ENCODE data around the gene LARP4.
"Not testable (repeated sequence)": the region's sequence is repeated elsewhere in the genome, so short reads cannot be mapped to it uniquely, and the experiment has no call there.

LARP4 gene

GRCh38 chr12:50402264-50403000, 1.7 kb downstream of the LARP4 start:
- DNase-seq = no peak

GRCh38 chr12:50403001-50403440, 2.3 kb downstream of the LARP4 start:
- DNase-seq = no peak

DNA sequence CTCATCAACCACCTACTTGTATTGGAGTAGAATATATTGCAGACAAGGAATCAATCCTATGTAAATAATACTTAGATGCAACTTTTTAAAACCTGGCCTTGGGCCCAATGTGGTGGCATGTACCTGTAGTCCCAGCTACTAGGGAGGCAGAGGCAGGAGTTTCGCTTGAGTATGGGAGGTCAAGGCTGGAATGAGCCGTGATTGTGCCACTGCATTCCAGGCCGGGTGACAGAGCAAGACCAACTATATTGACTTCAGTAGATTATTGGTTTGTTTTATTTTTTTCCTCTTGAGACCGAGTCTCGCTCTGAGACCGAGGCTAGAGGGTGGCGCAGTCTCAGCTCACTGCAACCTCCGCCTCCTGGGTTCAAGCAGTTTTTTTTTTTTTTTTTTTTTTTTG, 3.6 kb downstream of the LARP4 start:
- DNase-seq = no peak

DNA sequence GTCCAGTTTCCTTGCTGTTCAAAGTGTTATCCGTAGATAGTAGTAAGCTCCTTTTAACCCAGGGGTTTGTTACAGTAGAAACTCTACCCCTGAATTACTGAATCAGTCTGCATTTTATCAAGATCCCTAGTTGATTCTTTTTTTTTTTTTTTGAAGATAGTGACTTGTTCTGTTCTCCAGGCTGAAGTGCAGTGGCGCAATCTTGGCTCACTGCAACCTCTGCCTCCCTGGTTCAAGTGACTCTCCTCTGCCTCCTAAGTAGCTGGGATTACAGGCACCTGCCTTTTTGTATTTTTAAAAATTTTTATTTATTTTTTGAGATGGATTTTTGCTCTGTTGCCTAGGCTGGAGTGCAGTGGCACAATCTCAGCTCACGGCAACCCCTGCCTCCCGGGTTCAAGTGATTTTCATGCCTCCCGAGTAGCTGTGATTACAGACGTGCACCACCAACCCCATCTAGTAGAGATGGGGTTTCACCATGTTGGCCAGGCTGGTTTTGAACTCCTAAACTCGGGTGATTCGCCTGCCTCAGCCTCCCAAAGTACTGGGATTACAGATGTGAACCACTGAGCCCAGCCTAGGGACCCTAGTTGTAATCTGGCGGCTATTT, 10.5 kb downstream of the LARP4 start:
- no peak for DNase-seq

DNA sequence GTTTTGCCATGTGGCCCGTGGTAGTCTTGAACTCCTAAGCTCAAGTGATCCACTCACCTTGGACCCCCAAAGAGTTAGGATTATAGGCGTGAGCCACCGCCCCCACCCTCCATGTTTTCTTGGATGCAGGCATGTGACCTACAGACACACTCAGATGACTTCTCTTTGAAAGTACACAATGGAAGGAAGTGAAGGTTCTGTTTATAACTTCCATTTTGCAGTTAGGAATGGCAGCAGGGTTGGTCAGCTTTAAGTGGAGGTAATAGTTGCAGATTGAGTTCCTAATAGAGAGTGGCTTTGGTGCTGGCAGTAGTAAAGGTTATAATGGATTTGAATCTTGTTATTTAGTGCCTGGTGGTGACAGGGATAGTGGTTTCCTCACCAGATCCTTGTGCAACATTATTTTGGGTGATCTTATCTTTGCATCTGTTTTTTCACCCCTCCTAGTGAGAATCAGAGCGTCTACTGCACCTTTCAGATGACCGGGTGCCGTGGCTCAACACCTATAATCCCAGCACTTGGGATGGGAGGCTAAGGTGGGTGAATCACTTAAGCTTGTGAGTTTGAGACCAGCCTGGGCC, 15.3 kb downstream of the LARP4 start:
- DNase-seq = no peak

DNA sequence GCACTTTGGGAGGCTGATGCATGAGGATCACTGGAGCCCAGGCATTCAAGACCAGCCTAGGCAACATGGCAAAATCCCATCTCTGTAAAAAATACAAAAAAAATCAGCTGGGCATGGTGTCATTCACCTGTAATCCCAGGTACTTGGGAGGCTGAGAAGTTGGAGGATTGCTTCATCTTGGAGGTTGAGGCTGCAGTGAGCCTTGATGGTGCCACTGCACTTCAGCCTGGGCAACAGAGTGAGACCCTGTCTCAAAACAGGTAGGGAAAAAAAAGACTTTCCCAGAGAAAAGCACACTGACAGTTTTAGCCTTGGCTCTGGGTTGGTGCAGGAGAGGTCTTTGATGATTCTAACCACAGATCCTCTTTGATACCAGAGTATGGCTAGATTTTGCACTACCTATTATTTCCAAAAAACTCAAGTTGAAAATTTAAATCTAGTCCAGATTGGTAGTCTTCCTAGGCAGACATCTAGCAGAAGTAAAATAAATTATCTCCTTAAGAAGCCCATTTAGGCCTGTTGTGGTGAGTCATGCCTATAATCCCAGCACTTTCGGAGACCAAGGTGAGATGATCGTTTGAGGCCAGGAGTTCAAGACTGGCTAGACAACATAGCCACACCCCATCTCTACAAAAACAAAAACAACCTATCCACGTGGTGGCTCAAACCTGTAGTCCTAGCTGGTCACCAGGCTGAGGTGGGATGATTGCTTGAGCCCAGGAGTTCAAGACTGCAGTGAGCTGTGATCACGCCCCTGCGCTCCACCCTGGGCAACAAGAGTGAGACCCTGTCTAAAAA, 18.6 kb downstream of the LARP4 start:
- DNase-seq = no peak

DNA sequence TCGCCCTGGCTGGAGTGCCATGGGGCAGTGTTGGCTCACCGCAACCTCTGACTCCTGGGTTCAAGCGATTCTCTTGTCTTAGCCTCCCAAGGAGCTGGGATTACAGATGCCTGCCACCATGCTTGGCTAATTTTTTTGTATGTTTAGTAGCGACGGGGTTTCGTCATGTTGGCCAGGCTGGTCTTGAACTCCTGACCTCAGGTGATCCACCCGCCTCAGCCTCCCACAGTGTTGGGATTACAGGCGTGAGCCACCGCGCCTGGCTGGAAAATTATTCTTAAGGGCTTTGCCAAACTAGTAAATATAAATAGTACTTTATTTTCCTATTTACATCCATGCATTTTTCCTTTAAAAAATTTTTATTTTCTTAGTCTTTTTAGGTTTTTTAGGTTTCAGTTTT, 22.2 kb downstream of the LARP4 start:
- not testable (repeated sequence) for DNase-seq

DNA sequence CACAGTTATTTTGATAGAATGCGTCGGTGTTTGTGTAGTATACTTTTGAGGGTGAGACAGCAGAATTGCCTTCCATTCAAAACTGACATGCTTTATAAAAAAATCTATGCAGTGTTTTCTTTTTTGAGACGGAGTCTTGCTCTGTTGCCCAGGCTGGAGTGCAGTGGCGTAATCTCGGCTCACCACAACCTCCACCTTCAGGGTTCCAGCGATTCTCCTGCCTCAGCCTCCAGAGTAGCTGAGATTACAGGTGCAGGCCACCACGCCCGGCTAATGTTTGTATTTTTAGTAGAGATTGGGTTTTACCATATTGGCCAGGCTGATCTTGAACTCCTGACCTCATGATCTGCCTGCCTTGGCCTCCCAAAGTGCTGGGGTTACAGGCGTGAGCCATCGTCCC, 22.7 kb downstream of the LARP4 start:
- not testable (repeated sequence) for DNase-seq

GRCh38 chr12:50425589-50426258, 25.0 kb downstream of the LARP4 start:
- DNase-seq = no peak

DNA sequence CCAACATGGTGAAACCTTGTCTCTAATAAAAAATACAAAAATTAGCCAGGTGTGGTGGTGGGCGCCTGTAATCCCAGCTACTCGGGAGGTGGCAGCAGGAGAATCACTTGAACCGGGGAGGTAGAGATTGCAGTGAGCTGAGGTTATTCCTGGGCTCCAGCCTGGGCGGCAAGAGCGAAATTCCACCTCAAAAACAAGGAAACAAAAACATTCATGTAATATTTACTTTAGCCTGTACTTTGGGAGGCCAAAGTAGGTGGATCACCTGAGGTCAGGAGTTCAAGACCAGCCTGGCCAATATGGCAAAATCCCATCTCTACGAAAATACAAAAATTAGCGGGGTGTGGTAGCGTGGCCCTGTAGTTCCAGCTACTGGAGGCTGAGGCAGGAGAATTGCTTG, 31.0 kb downstream of the LARP4 start:
- not testable (repeated sequence) for DNase-seq

DNA sequence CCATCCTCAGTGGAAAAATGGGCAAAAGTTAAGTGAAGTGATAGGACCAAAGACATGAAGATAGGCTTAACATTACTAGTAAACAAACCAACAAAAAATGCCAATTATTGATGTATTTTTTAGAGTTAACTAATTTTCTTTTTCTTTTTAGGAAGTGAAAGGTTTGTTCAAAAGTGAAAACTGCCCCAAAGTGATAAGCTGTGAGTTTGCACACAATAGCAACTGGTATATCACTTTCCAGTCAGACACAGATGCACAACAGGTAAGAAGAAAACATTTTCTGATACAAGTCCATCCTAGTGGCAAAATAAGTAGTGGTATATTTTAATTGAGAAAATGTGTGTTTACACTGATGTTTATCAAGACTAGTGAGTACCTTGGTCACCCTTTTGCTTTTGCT, 39.6 kb downstream of the LARP4 start:
- DNase-seq = no peak

DNA sequence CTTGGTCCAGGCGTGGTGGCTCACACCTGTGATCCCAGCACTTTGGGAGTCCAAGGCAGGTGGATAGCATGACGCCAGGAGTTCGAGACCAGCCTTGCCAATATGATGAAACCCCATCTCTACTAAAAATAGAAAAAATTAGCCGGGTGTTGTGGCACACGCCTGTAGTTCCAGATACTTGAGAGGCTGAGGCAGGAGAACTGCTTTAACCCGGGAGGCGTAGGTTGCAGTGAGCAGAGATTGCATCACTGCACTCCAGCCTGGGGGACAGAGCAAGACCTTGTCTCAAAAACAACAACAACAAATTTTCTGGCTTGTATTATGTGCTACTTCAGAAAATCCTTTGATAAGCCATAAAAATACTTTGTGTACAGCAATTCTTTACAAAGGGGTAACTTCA, 41.1 kb downstream of the LARP4 start:
- no peak for DNase-seq

GRCh38 chr12:50442178-50442908, 41.7 kb downstream of the LARP4 start:
- no peak for DNase-seq

DNA sequence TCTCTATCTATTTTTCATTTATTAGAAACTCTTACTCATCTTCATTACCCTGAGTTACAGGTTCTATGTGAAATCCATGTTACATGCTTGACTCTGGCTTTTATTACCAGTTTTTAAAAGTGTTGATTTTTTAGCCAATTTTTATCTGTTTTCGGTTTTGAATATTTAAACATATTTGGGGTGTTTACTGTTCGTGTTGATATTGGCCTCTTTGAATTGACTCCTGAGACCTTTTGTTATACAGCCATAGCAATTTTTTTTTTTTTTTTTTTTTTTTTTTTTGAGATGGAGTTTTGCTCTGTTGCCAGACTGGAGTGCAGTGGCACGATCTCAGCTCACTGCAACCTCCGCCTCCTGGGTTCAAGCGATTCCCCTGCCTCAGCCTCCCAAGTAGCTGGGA, 49.0 kb downstream of the LARP4 start:
- DNase-seq = not testable (repeated sequence)

GRCh38 chr12:50452795-50453194, 52.1 kb downstream of the LARP4 start:
- DNase-seq = no peak

GRCh38 chr12:50453872-50454271, 53.2 kb downstream of the LARP4 start:
- DNase-seq = peak; percentile 57

DNA sequence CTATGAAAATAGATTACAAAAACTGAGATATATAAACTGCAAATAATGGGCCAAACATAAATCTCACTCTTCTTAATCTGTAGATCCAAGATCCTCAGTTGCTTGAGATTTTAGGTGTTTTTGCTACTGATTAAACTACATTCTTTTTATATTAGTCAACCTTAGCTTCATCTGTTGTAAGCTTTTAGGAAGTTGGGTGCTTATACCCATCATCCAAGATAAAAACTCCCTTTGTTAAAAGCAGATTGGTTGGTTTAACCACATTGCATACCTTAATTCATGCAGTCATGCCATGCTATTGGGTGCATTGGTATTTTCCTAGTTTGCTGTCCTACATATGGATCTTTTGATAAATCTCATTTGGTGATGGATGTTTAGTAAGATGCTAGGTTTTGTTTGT, 57.9 kb downstream of the LARP4 start:
- DNase-seq = peak; percentile 34

DNA sequence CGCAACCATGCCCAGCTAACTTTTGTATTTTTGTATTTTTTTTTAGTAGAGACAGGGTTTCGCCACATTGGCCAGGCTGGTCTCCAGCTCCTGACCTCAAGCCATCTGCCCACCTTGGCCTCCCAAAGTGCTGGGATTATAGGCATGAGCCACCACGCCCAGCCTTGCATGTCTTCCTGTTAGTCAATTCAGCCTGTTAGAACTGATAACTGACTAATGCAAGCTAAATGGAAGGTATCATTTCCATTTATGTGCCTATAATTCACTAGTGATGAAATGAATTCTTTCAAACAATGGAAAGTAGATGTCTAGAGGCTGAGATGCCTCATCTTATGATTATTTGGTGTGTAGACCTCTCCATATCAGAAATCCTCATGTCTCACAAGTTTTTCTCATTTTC, 66.8 kb downstream of the LARP4 start:
- no peak for DNase-seq

DNA sequence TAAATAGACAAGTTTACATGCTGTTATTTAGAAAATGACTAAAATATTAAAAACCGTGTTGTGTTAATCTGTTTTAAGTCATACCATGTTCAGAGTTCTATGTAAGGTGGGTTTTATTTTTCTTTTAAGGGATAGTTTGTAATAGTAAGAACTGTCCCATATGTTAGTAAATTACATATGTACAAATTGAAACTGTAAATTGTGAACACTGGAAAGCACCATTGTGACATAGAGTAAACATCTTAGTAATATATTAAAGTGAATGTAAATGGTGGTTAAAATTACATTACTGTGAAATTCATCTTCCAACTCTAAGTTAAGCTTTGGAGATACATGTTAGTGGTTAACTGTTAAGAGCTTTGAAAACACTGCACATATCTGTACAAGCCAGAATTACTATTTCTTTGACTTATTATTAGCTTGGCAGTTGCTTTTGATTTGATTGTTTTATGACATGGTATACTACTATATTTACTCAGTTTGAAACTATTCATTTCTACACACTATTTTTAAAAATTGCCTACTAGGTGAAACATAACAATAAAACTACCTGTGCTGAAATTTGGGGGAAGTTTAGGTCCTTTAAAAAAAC, 76.7 kb downstream of the LARP4 start:
- no peak for DNase-seq

DNA sequence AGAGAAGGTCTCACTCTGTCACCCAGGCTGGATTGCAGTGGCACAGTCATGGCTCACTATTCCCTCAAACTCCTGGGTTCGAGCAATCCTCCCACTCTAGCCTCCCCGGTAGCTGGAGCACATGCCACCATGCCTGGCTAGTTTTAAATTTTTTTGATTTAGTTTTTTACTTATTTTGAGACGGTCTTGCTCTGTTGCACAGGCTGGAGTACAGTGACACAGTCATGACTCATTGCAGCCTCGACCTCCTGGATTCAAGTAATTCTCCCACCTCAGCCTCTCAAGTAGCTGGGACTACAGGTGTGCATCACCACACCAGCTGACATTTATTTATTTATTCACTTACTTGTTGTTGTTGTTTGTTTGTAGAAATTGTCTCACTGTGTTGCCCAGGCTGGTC, 81.9 kb downstream of the LARP4 start:
- DNase-seq = no peak

GRCh38 chr12:50483488-50483887, 82.8 kb downstream of the LARP4 start:
- no peak for DNase-seq

GRCh38 chr12:50488801-50489200, 88.1 kb downstream of the LARP4 start:
- DNase-seq = no peak
